G401.6 (cell line): ENCODE measurements around the gene LMNTD1.
"Not testable (repeated sequence)": the region's sequence is repeated elsewhere in the genome, so short reads cannot be mapped to it uniquely, and the experiment has no call there.

Experiments used
- FAIRE-seq: peaks from 2 replicates; lab custom pipeline; 2012; peaks lifted over from hg19 to GRCh38; lab: Jason Lieb, UNC

Gene LMNTD1

DNA sequence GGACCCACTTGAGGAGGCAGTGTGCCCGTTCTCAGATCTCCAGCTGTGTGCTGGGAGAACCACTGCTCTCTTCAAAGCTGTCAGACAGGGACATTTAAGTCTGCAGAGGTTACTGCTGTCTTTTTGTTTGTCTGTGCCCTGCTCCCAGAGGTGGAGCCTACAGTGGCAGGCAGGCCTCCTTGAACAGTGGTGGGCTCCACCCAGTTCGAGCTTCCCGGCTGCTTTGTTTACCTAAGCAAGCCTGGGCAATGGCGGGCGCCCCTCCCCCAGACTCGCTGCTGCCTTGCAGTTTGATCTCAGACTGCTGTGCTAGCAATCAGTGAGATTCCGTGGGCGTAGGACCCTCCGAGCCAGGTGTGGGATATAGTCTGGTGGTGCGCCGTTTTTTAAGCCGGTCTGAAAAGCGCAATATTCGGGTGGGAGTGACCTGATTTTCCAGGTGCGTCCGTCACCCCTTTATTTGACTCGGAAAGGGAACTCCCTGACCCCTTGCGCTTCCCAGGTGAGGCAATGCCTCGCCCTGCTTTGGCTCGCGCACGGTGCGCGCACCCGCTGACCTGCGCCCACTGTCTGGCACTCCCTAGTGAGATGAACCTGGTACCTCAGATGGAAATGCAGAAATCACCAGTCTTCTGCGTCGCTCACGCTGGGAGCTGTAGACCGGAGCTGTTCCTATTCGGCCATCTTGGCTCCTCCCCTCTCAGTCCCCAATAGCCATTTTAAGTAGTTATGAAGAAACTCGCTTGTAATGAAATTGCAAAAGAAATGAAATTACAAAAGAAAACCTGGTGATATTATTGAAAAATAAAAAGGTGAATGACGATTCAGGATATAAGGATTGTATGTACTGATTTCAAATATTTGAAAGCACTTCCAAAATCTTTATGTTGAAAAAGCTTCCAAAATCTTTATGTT lies 63.9 kb downstream of the LMNTD1 start:
- not testable (repeated sequence) for FAIRE-seq

DNA sequence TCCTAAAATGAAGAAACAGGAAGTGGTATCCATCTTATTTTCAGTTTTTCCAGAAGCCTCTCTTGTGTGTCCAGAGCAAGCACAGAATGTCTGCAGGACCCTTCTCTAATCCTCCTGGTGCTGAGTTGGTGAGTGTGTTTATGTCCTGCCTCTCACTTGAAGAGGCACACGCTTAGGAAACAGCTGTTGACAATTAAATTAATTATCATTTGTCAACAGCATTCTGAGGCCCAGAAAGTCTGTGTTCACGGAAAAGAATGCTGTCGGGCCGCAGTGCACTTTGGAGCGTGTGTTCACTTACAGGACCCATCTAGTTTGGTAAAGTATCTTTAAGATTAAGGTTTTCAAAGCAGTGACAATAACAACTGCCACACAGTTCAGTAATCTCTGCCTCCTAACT lies 70.5 kb downstream of the LMNTD1 start:
- no peak for FAIRE-seq

- FAIRE-seq: no peak
Observed at GRCh38 chr12:25480145-25480544, 72.9 kb downstream of the LMNTD1 start.

DNA sequence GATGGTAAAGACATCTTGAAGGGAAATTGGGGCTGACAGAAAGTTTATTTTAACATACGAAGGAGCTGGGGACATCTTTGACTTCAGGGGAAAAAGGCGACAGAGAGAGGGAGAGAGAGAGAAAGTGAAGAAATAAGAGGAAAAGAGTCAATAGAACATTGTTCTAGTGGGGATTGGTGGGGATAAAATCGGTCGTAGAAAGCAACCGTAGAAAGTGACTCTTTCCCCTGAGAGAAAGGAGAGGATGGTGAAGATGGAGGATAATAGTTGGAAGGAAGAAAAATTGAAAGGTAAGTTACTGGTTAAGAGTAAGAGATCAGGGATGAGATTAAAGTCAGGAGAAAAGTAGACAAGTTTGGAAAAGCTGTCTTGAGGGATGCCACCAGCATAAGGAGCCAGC lies 75.9 kb downstream of the LMNTD1 start:
- no peak for FAIRE-seq

DNA sequence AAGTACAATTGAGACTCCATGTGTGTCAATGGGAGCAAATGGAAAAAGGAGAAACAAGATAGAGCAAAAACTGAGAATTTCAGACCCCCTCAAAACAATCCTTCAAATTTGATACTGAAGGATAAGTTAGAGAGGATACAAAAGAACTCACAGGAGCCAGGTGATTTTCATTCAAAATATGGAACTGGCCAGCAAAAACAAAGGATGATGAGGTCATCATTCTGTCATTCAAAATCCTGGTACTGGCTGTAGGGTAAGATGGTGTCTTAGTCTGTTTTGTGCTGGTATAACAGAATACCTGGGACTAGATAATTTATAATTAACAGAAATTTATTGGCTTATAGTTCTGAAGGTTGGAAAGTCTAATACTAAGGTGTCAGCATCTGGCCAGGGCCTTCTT lies 80.6 kb downstream of the LMNTD1 start:
- FAIRE-seq: no peak

DNA sequence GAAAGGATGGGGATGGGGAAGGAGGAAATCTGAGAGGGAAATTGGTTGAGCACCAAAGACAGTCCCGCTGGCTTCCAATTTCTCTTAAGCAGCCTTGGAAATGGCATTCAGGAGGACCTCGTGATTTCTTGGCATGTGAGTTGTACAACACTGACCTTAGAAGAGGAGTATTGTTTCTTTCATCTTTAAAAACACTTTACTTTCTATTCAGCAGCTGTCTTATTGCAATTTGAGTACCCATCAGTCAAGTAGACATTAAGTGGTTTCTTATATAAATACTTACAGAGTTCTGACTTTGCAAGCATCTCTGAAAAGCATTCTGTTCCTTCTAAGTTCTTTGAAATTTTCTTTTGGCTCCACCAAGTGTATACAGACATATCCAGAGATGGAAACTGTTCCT lies 83.2 kb downstream of the LMNTD1 start:
- FAIRE-seq: no peak

DNA sequence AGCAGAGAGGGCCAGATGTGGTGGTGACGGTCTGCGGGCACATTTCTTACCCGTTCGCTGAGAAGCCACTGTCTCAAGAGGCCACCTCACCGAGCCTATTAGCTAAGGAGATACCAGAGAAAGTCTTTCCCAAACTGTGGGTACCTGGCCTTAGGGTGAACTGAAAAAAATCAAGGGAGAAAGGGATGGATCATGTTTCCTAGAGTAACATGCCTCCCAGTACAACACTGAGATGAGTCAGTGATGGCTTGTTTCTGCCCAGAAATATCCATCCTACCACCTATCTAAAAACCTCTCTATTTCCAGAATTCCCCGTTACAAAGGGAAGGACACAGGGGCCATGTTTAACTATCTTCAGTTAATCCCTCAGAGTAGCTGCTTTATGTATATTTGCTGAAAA lies 83.7 kb downstream of the LMNTD1 start:
- FAIRE-seq: no peak

GRCh38 chr12:25463521-25463920 lies 89.6 kb downstream of the LMNTD1 start:
- no peak for FAIRE-seq

- no peak for FAIRE-seq
Observed at GRCh38 chr12:25463005-25463404, 90.1 kb downstream of the LMNTD1 start.

- no peak for FAIRE-seq
Observed at GRCh38 chr12:25459541-25459951, 93.5 kb downstream of the LMNTD1 start.

DNA sequence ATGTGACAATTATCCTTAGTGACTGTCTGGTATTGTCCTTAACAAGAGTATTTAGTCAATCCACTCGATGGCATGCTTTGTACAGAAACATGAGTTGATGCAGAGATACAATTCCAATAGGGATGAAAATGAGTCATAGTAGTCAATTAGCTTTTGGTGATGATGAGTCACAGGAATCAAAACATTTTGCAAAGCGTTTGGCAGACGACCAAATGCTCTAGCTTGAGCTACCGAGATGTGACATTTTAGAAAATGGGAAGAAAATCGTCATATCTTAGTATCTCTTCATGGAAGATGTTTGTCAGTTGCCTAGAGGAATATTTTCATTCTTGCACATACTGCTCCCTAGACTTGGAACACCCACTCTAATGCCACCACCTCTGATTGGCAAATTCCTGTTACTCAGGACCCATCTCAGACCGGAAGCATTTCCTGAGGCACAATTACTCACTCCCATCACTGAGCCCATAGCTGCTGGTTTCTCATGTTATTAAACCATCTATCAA lies 95.0 kb downstream of the LMNTD1 start:
- no peak for FAIRE-seq

- no peak for FAIRE-seq
Observed at GRCh38 chr12:25456474-25456873, 96.6 kb downstream of the LMNTD1 start.

DNA sequence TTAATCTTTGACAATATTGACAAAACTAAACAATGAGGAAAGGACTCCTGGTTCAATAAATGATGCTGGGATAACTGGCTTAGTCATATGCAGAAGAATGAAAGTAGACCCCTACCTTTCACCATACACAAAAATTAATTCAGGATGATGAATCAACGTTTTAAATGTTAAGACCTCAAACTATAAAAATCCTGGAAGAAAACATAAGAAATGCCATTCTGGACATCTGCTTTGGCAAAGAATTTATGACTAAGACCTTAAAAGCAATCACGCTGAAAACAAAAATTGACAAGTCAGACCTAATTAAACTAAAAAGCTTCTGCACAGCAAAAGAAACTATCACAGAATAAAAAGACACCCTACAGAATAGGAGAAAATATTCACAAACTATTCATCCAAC lies 97.4 kb downstream of the LMNTD1 start:
- FAIRE-seq: no peak

GRCh38 chr12:25449007-25449406 lies 104.1 kb downstream of the LMNTD1 start:
- no peak for FAIRE-seq

- no peak for FAIRE-seq
Observed at GRCh38 chr12:25447046-25447445, 106.0 kb downstream of the LMNTD1 start.

DNA sequence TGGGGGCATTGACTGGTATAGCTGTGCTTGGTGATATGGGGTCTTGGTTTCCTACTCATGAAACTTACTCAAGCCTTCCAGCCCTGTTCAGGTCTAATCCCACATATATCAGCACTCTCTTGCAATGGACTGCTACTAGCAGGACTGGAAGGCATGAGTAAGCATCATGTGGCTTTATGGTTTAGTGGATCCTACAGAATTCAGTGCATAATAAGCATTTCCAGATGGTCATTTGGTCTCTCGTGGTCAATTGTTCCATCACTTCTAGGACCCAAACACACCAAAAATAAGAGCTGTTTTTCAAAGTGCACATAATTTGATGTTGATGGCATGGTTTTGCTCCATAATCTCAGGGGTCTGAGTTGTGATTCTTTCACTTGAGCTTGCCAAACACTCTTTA lies 114.4 kb downstream of the LMNTD1 start:
- FAIRE-seq: no peak

GRCh38 chr12:25436206-25437030 lies 116.7 kb downstream of the LMNTD1 start:
- peak; percentile 93 for FAIRE-seq

DNA sequence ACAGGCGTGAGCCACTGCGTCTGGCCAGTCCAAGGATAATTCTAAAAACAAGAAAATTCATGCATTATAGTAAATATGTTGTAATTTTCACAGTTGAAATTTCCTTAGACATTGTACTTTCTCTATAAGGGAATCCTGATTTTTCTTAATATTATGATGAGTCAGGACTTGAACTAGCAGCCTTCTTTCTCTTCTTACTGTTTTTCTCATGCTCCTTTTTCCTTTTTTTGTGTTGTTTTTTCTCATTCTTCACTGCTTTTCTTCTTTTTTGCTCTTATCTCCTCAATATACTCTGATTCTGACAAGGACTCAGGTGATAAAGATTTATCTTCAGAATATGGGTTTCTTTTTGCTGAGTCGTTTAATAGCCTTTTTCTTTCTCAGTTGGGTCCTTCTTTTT lies 117.7 kb downstream of the LMNTD1 start:
- FAIRE-seq: no peak

DNA sequence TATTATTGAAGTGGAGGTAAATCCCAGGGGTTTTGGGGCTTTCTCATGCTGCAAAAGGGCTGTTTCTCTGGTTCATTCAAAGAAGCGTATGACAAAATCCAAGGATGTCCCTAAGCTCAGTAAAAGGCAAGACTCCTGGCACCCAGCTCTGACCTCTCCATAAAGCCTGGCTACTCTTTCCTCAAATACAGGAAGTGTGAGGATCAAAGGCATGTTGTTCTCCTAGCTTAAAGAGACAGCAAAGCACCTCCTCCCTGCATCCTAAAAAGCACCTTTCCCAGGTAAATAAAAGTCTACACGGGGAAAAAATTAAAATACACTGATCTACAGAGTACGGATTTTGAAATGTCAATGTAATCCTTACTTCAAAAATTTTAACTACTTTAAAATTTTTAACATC lies 118.6 kb downstream of the LMNTD1 start:
- FAIRE-seq: no peak

GRCh38 chr12:25433581-25434325 lies 119.3 kb downstream of the LMNTD1 start:
- no peak for FAIRE-seq

GRCh38 chr12:25433024-25433423 lies 120.1 kb downstream of the LMNTD1 start:
- no peak for FAIRE-seq
